Heart left ventricle (tissue), 13 donors: ENCODE results near the gene FYB2.

Source experiments
- POLR2A ChIP-seq, 2 donors: fragments of 450-650 bp; IDR thresholded peaks; one replicate each; pipeline ENCODE4 v1.6.1; 2017; ENCODE audit warnings: antibody characterized with exemption in 2 of 2, mild to moderate bottlenecking in 2 of 2, moderate library complexity in 2 of 2
- TF ChIP-seq, protein P1 (sequence below), 12 donors: fragments of 200-600 bp; sonication (generic) in 4 of 12; IDR thresholded peaks; one replicate each; pipeline versions ENCODE4 v1.5.0 to v1.8.0; 2018 to 2022; ENCODE audit warnings: antibody characterized with exemption in 12 of 12, mild to moderate bottlenecking in 5 of 12
- donor health status: ischemic (EF 13 %, LVEDD 7.1; RV severe dilation, severe dysfunction).
- donor health status: DM: no; HTN: yes; CAD: no.
- donor health status: DM: no; HTN: no; CAD: no.
- donor health status: ischemic (EF 25% LVEDD 6.9; RV normal size, moderate dysfunction).
- donor health status: ischemic (EF 25% LVEDD 5.7; RV mildly dilated, moderate dysfunction).
- donor health status: ischemic (EF 35%, LVEDD 5.7; RV mildly dilated, moderate dysfunction).
- donor health status: nonischemic (EF 11% LVEDD 7.7; RV severe dilation, severe dysfunction).
- donor health status: DM: yes; HTN: yes; CAD: no.
- donor health status: PGD.
- donor health status: ischemic (EF 29% LVEDD 5.4; RV normal size, mild dysfunction).
- donor health status: nonischemic (EF 23%, LVEDD 6.1; RV moderate dilation, normal function).

DNA sequence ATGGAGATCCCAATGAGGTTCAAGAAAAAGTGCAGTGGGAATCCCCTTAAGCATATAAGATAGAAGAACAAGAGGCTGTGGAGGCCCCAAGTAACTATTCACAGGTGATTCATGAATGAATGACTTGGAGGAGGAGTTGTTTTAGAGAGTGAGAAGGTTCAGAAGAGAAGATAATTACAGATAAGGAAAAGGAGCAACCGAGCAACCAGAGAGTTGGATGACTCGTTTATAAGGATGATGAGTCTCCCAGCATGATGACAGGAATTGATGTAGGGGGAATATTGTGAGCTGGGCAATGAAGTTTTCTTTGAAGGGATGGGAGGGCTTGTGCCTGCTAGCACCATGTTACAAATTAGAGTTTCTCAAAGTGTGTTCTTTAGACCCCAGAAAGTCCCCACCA, 45.2 kb upstream of the FYB2 start:
- TF ChIP-seq, protein P1, sequence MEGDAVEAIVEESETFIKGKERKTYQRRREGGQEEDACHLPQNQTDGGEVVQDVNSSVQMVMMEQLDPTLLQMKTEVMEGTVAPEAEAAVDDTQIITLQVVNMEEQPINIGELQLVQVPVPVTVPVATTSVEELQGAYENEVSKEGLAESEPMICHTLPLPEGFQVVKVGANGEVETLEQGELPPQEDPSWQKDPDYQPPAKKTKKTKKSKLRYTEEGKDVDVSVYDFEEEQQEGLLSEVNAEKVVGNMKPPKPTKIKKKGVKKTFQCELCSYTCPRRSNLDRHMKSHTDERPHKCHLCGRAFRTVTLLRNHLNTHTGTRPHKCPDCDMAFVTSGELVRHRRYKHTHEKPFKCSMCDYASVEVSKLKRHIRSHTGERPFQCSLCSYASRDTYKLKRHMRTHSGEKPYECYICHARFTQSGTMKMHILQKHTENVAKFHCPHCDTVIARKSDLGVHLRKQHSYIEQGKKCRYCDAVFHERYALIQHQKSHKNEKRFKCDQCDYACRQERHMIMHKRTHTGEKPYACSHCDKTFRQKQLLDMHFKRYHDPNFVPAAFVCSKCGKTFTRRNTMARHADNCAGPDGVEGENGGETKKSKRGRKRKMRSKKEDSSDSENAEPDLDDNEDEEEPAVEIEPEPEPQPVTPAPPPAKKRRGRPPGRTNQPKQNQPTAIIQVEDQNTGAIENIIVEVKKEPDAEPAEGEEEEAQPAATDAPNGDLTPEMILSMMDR (IDR thresholded peaks at IDR 0.05): no peak
- TF ChIP-seq POLR2A (IDR thresholded peaks at IDR 0.05): no peak
